Head of caudate nucleus (tissue), 42 donors: ENCODE results near the gene GAK.
"Not testable (repeated sequence)": the region's sequence is repeated elsewhere in the genome, so short reads cannot be mapped to it uniquely, and the experiment has no call there.

Experiments
- DNase-seq, 42 donors: peaks; one replicate each; pipeline versions ENCODE4 v3.0.0 to v3.0.0-alpha.2; 2020 to 2021; ENCODE audit warnings: mixed read lengths in 7 of 42
- intact Hi-C: fragments of 100-400 bp; cut with DNase I; formaldehyde crosslinking; loops from one replicate; pipeline ENCODE4 v1.15.0; 2022

GAK gene

GRCh38 chr4:945274-946102 is 13.4 kb upstream of the GAK start:
- DNase-seq, result peak in 6 of 42 donors; percentile 1 to 42 (median 28)
- intact Hi-C loops, result no loop called here

- DNase-seq, result peak in 1 of 42 donors; percentile 1
- intact Hi-C loops, result not testable (repeated sequence)
Observed at GRCh38 chr4:939508-939907, 7.4 kb upstream of the GAK start.

- intact Hi-C loops, result loop anchor here (5.0 kb wide), 1 partner anchor 40 kb away; the partner anchor contains the start of gene DGKQ
- no peak for DNase-seq
Observed at GRCh38 chr4:932713-933070, 576 bp upstream of the GAK start.

GRCh38 chr4:931194-931959 is 739 bp downstream of the GAK start:
- DNase-seq, result peak in 7 of 42 donors; percentile 7 to 44 (median 22)
- intact Hi-C loops, result loop anchor here (5.0 kb wide), 1 partner anchor 41 kb away; the partner anchor contains the start of gene DGKQ

- intact Hi-C loops, result loop anchor here (5.0 kb wide), 1 partner anchor 41 kb away; the partner anchor contains the start of gene DGKQ
- DNase-seq, result peak in 2 of 42 donors; percentile 4 to 8
Observed at GRCh38 chr4:930827-931193, 1.3 kb downstream of the GAK start.

GRCh38 chr4:930028-930551 is 2.0 kb downstream of the GAK start:
- peak in 5 of 42 donors; percentile 1 to 27 (median 13) for DNase-seq
- intact Hi-C loops, result loop anchor here (5.0 kb wide), 1 partner anchor 42 kb away; the partner anchor contains the start of gene DGKQ

GRCh38 chr4:929096-929765 is 2.9 kb downstream of the GAK start:
- intact Hi-C loops, result no loop called here
- peak in 4 of 42 donors; percentile 1 to 21 (median 4) for DNase-seq

- peak in 4 of 42 donors; percentile 0 to 10 (median 5) for DNase-seq
- intact Hi-C loops, result not testable (repeated sequence)
Observed at GRCh38 chr4:927566-927965, 4.5 kb downstream of the GAK start.

GRCh38 chr4:926538-926937 is 5.6 kb downstream of the GAK start:
- peak in 3 of 42 donors; percentile 14 to 26 (median 21) for DNase-seq
- intact Hi-C loops, result no loop called here

GRCh38 chr4:925771-926500 is 6.2 kb downstream of the GAK start:
- DNase-seq, result peak in 5 of 42 donors; percentile 0 to 30 (median 7)
- intact Hi-C loops, result no loop called here

GRCh38 chr4:925171-925570 is 6.9 kb downstream of the GAK start:
- intact Hi-C loops, result no loop called here
- DNase-seq, result peak in 4 of 42 donors; percentile 4 to 31 (median 9)

- DNase-seq, result peak in 5 of 42 donors; percentile 4 to 31 (median 12)
- intact Hi-C loops, result no loop called here
Observed at GRCh38 chr4:924107-925096, 7.7 kb downstream of the GAK start.

GRCh38 chr4:921830-922331 is 10.2 kb downstream of the GAK start:
- intact Hi-C loops, result no loop called here
- peak in 5 of 42 donors; percentile 1 to 27 (median 11) for DNase-seq

GRCh38 chr4:919004-919680 is 13.0 kb downstream of the GAK start:
- intact Hi-C loops, result not testable (repeated sequence)
- DNase-seq, result peak in 5 of 42 donors; percentile 2 to 31 (median 4)

- peak in 2 of 42 donors; percentile 14 to 15 for DNase-seq
- intact Hi-C loops, result not testable (repeated sequence)
Observed at GRCh38 chr4:918591-918990, 13.5 kb downstream of the GAK start.

- intact Hi-C loops, result no loop called here
- DNase-seq, result no peak
Observed at GRCh38 chr4:917992-918391, 14.1 kb downstream of the GAK start.
